ENCODE measurements around the gene ATOH8. TPM values are rescaled to one million over a fixed set of nuclear protein-coding genes. Genes with fewer than 3 reads are reported as not detected.

The ATOH8 gene
- polyA plus RNA-seq, 1 of the 3 experiments (the other 2 are of a cell fraction) = 5.6 TPM

GRCh38 chr2:85728342-85728741, 25.4 kb upstream of the ATOH8 start:
- no peak for DNase-seq
- no peaks in the 10 kb centered on the region for H3K27me3 ChIP-seq (ENCODE audit: insufficient read depth)
- no peaks in the 10 kb centered on the region for H4K20me1 ChIP-seq (ENCODE audit: insufficient read depth)
- H3F3A ChIP-seq (replicated peaks; ENCODE audit: insufficient read depth) = peaks cover 3% of the 10 kb centered on the region
- H2AFZ ChIP-seq (ENCODE audit: low read depth) = no peak overlapping the region
- no peaks in the 10 kb centered on the region for H3K9me3 ChIP-seq
- TF ChIP-seq TCF12 (IDR thresholded peaks at IDR 0.05) = no peak
- no peak for TF ChIP-seq SIN3A (IDR thresholded peaks at IDR 0.05; ENCODE audit: borderline replicate concordance, low read depth, low read length)
- no peak for TF ChIP-seq GABPA (IDR thresholded peaks at IDR 0.05; ENCODE audit: low read depth)
- TF ChIP-seq RFX5 (IDR thresholded peaks at IDR 0.05; ENCODE audit: low read length) = no peak
- TF ChIP-seq EZH2phosphoT487 (IDR thresholded peaks at IDR 0.05; ENCODE audit: borderline replicate concordance, low read depth) = no peak
- no peak for TF ChIP-seq RAD21 (IDR thresholded peaks at IDR 0.05; ENCODE audit: low read length)
- TF ChIP-seq FOSL2 (IDR thresholded peaks at IDR 0.05; ENCODE audit: borderline replicate concordance, low read depth) = no peak
- TF ChIP-seq ZBTB33 (IDR thresholded peaks at IDR 0.05; ENCODE audit: borderline replicate concordance, low read depth) = no peak
- no peak for TF ChIP-seq MEF2A (IDR thresholded peaks at IDR 0.05; ENCODE audit: borderline replicate concordance, low read depth)
- TF ChIP-seq SMC3 (IDR thresholded peaks at IDR 0.05; ENCODE audit: low read depth, low read length) = no peak
- no peak for TF ChIP-seq USF1 (IDR thresholded peaks at IDR 0.05; ENCODE audit: borderline replicate concordance, low read depth)
- TF ChIP-seq REST (IDR thresholded peaks at IDR 0.05; ENCODE audit: low read depth, low read length) = no peak
- TF ChIP-seq NRF1 (IDR thresholded peaks at IDR 0.05; ENCODE audit: low read depth, low read length) = no peak
- no peak for TF ChIP-seq CHD2 (IDR thresholded peaks at IDR 0.05; ENCODE audit: low read length, partially characterized antibody)
- TF ChIP-seq RCOR1 (IDR thresholded peaks at IDR 0.05; ENCODE audit: low read length) = no peak
- no peak for TF ChIP-seq YY1 (IDR thresholded peaks at IDR 0.05; ENCODE audit: low read depth)
- TF ChIP-seq PBX3 (IDR thresholded peaks at IDR 0.05) = no peak
- H3K27ac ChIP-seq (ENCODE audit: low read depth in 2 of 2, low read length in 1 of 2) = no peak overlapping the region
- no peaks in the 10 kb centered on the region for H3K36me3 ChIP-seq (replicated peaks in 1 of 2; ENCODE audit: control insufficient read depth in 1 of 2, insufficient read depth in 2 of 2, low read length in 1 of 2)
- CTCF ChIA-PET = interaction anchor here (0.6 to 2.5 kb wide), 53 partner anchors 10 to 577 kb away, joined by 3 to 231 read pairs (median 6); partner anchors contain the start of genes ATOH8 and GNLY
- POLR2A ChIA-PET = interaction anchor here (1.0 kb wide), 1 partner anchor 86 kb away, joined by 5 read pairs; no protein-coding TSS in a partner anchor
- no peak overlapping the region for H3K9ac ChIP-seq
- 71% methylated on average over 5 of the region's 5 CpGs for WGBS (ENCODE audit: low lambda C conversion rate)
- no peak overlapping the region for H3K4me3 ChIP-seq (ENCODE audit: low read depth in 2 of 2, low read length in 1 of 2)
- H3K9me2 ChIP-seq = no peaks in the 10 kb centered on the region
- peaks cover 0 to 11% of the 10 kb centered on the region in 2 experiments; a peak in 2 of 4 replicates for H3K4me1 ChIP-seq (ENCODE audit: control insufficient read depth in 1 of 2, insufficient read depth in 2 of 2, low read depth in 1 of 2, low read length in 1 of 2)
- no peak overlapping the region for H3K4me2 ChIP-seq
- no peaks in the 10 kb centered on the region for H3K79me2 ChIP-seq (ENCODE audit: insufficient read depth)

Data from SK-N-SH (cell line).